A549 (cell line): ENCODE data around the gene TMEM115. TPM values are rescaled to one million over a fixed set of nuclear protein-coding genes. Genes with fewer than 3 reads are reported as not detected.

Source experiments
- ATAC-seq, 2 experiments: fragments of 200-7000 bp in 1 of 2; fragments of >200 bp in 1 of 2; cut with Nextera tagmentation in 1 of 2; cut with Tn5 transposase in 1 of 2; 3 replicates each; pipeline versions ENCODE4 v1.8.0 to v1.9.1; 2018 to 2020; ENCODE audit warnings: mild to moderate bottlenecking in 1 of 2, moderate library complexity in 1 of 2
- CTCF ChIA-PET: fragments of 300-600 bp; sonication (Branson Sonifier 250); formaldehyde crosslinking; extraction: SDS; loops from one replicate; lab custom pipeline; 2021; ENCODE audit warnings: antibody characterized with exemption, inconsistent platforms; lab: Yijun Ruan, JAX
- POLR2A ChIA-PET: fragments of 350-600 bp; formaldehyde crosslinking; extraction: SDS; loops from one replicate; lab custom pipeline; 2021; ENCODE audit warnings: antibody characterized with exemption, inconsistent platforms; lab: Yijun Ruan, JAX
- DNase-seq, 2 experiments: peaks; one replicate each; pipeline versions ENCODE4 v3.0.0 to v3.0.0-alpha.2; 2011 to 2016; ENCODE audit warnings: low read depth in 1 of 2, low spot score in 1 of 2
- FAIRE-seq: peaks from 2 replicates; lab custom pipeline; 2011; peaks lifted over from hg19 to GRCh38; lab: Jason Lieb, UNC
- H3K27ac ChIP-seq, 2 experiments: fragments of >200 bp; sonication (Bioruptor Twin); formaldehyde crosslinking; 3 replicates each; pipeline ENCODE4 v1.5.1; 2016 to 2017
- H3K4me1 ChIP-seq: fragments of >200 bp; sonication (Bioruptor Twin); formaldehyde crosslinking; 3 replicates; pipeline ENCODE4 v1.6.1; 2016
- H3K4me2 ChIP-seq: fragments of >200 bp; sonication (Bioruptor Twin); formaldehyde crosslinking; 3 replicates; pipeline ENCODE4 v1.6.1; 2016
- H3K4me3 ChIP-seq: fragments of >200 bp; sonication (Bioruptor Twin); formaldehyde crosslinking; 3 replicates; pipeline ENCODE4 v1.5.1; 2016
- H3K9me3 ChIP-seq: fragments of >200 bp; sonication (Bioruptor Twin); formaldehyde crosslinking; 3 replicates; pipeline ENCODE4 v1.6.1; 2016
- BCL3 ChIP-seq: fragments of >200 bp; sonication (Bioruptor Twin); formaldehyde crosslinking; IDR thresholded peaks from 3 replicates; pipeline ENCODE4 v1.6.1; 2016
- BHLHE40 ChIP-seq: IDR thresholded peaks from 2 replicates; pipeline ENCODE4 v1.6.1; 2012; ENCODE audit warnings: low read depth, low read length, inconsistent platforms
- CBX8 ChIP-seq: fragments of 200-600 bp; sonication (generic); IDR thresholded peaks from 2 replicates; pipeline ENCODE4 v1.6.1; 2016
- ELK1 ChIP-seq: fragments of 150-350 bp; IDR thresholded peaks from 2 replicates; pipeline ENCODE4 v1.6.1; 2014; ENCODE audit warnings: low read depth, mild to moderate bottlenecking, low read length
- FOSB ChIP-seq: fragments of 250-450 bp; sonication (Bioruptor Pico); IDR thresholded peaks from 2 replicates; pipeline ENCODE4 v1.5.0; 2020; ENCODE audit warnings: mild to moderate bottlenecking, moderate library complexity
- HDAC2 ChIP-seq: fragments of 200-600 bp; sonication (generic); IDR thresholded peaks from 2 replicates; pipeline ENCODE4 v1.6.1; 2016
- HES2 ChIP-seq: fragments of >200 bp; sonication (Bioruptor Twin); formaldehyde crosslinking; IDR thresholded peaks from 2 replicates; pipeline ENCODE4 v1.6.1; 2016
- HOXA7 ChIP-seq: fragments of 250-450 bp; sonication (Bioruptor Pico); IDR thresholded peaks from 2 replicates; pipeline ENCODE4 v1.5.0; 2020; ENCODE audit warnings: mild to moderate bottlenecking, moderate library complexity
- HOXB13 ChIP-seq: fragments of 250-450 bp; sonication (Bioruptor Pico); IDR thresholded peaks from 2 replicates; pipeline ENCODE4 v1.5.0; 2020; ENCODE audit warnings: low read depth, mild to moderate bottlenecking, moderate library complexity
- JUN ChIP-seq, 2 experiments: fragments of >200 bp; sonication (Bioruptor Twin); formaldehyde crosslinking; IDR thresholded peaks; 2 replicates in 1 of 2; 3 replicates in 1 of 2; pipeline ENCODE4 v1.6.1; 2016 to 2017
- MAFK ChIP-seq: fragments of 450-650 bp; IDR thresholded peaks from 2 replicates; pipeline ENCODE4 v1.6.1; 2014; ENCODE audit not compliant: partially characterized antibody
- NFE2L2 ChIP-seq: fragments of 150-350 bp; conservative IDR thresholded peaks from 2 replicates; pipeline ENCODE4 v1.6.1; 2014; ENCODE audit warnings: low read length
- NPAS2 ChIP-seq: fragments of 250-450 bp; sonication (Bioruptor Pico); IDR thresholded peaks from 2 replicates; pipeline ENCODE4 v1.8.0; 2022; ENCODE audit warnings: mild to moderate bottlenecking, moderate library complexity, borderline replicate concordance
- POLR2A ChIP-seq: IDR thresholded peaks from 2 replicates; pipeline ENCODE4 v1.6.1; 2012; ENCODE audit warnings: mild to moderate bottlenecking, low read length
- RAD21 ChIP-seq, 2 experiments: fragments of >200 bp in 1 of 2; sonication (Bioruptor Twin) in 1 of 2; formaldehyde crosslinking in 1 of 2; IDR thresholded peaks in 1 of 2; conservative IDR thresholded peaks in 1 of 2; 2 replicates in 1 of 2; 3 replicates in 1 of 2; pipeline ENCODE4 v1.6.1; 2012 to 2018; ENCODE audit warnings: inconsistent platforms in 1 of 2
- RARB ChIP-seq: fragments of 250-450 bp; sonication (Bioruptor Pico); IDR thresholded peaks from 2 replicates; pipeline ENCODE4 v1.8.0; 2021; ENCODE audit warnings: mild to moderate bottlenecking, moderate library complexity
- TFCP2L1 ChIP-seq: fragments of 250-450 bp; sonication (Bioruptor Pico); IDR thresholded peaks from 2 replicates; pipeline ENCODE4 v1.5.0; 2021; ENCODE audit warnings: mild to moderate bottlenecking
- TP53 ChIP-seq: fragments of 250-450 bp; sonication (Bioruptor Pico); IDR thresholded peaks from 2 replicates; pipeline ENCODE4 v1.5.0; 2021; ENCODE audit warnings: mild to moderate bottlenecking, moderate library complexity
- WGBS: methylation state at CpG from one replicate; pipeline ENCODE4 v1.1.6; 2017; ENCODE audit errors: missing lambda C conversion rate; 5-methylcytosine and 5-hydroxymethylcytosine counted together
- polyA plus RNA-seq, 4 experiments: library from polyadenylated mRNA; depleted of rRNA in 3 of 4; stranded (reverse); fragments of >200 nt; fragmentation: RNase III in 1 of 4; extraction: RNeasy Plus Mini Kit Qiagen cat#74134 plus additional on column Dnase treatment in 1 of 4; gene quantifications; 2 replicates in 3 of 4; 3 replicates in 1 of 4; pipeline ENCODE4 v1.2.3, GENCODE V29; 2011 to 2017
- TF ChIP-seq, protein P1 (sequence below): fragments of >200 bp; sonication (Bioruptor Twin); formaldehyde crosslinking; IDR thresholded peaks from 3 replicates; pipeline ENCODE4 v1.5.1; 2016
- TF ChIP-seq, protein P2 (sequence below): IDR thresholded peaks from 2 replicates; pipeline ENCODE4 v1.6.1; 2012

TMEM115 gene
- polyA plus RNA-seq, 2 of the 4 experiments (the other 2 are of a cell fraction): 17.4 to 26.8 TPM

DNA sequence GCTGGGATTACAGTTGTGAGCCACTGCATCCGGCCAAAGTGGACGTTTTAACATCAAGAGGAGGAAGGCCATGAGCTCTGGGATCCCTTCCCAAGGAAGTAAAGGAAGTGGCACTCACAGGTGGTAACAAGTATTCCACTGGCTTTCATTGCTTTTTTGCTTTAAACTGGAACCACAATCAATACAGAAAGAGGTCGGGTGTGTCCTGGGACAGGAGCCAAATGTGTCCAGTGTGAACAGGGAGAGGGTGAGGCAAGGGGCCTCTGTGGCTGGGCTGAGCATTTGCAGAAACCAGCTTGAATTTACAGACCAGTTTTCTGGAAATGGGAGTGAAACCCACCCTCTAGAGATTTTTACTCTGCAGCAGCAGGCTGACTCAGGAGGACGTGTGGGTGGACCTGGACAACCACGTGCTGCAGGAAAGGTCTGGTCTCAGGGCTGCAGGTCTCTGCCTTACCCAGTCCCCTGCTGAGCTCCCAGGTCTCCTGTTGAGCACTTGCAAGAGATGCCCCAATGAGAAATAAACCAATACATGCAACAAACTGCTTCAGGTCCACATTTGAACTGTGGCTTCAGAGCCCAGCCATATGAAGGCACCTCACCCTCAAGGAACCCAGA lies 42.8 kb upstream of the TMEM115 start:
- Histone ChIP-seq H3K4me2 (no peak overlapping the region), H3K4me1 (no peaks in the 10 kb centered on the region), H3K9me3 (no peaks in the 10 kb centered on the region), H3K4me3 (no peak overlapping the region), H3K27ac (no peak overlapping the region)
- ATAC-seq (no peak), FAIRE-seq (no peak), DNase-seq (no peak)
- ChIA-PET POLR2A (no interaction called here), CTCF (no interaction called here)
- TF ChIP-seq HOXA7 (CRISPR knock-in tag) (no peak), JUN (IDR thresholded peaks at IDR 0.05) (no peak), NPAS2 (CRISPR knock-in tag) (no peak), RARB (CRISPR knock-in tag) (no peak), TFCP2L1 (no peak)
- WGBS: 7% methylated on average over 3 of the region's 5 CpGs

DNA sequence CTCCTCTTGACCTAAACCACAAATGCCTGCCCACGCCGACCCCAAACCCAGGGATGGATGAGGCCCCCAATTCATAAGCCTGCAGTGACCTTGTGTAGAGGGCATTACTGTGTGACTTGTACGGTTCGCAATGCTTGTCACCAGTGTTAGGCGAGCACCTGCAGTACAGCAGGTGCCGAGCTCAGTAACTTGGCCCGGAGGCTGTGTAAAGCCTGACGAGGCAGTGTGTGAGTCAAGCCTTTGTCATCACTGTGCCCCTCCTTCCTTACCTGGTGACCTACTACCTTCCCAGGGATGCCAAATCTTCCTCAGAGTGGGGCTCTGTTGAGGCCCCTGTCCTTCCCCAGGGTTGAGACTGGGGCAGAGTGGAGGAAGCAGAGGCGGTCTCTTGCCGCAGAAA lies 37.2 kb upstream of the TMEM115 start:
- Histone ChIP-seq H3K27ac (no peak overlapping the region), H3K4me3 (no peak overlapping the region), H3K9me3 (no peaks in the 10 kb centered on the region), H3K4me2 (no peak overlapping the region), H3K4me1 (no peaks in the 10 kb centered on the region)
- ChIA-PET POLR2A (no interaction called here), CTCF (no interaction called here)
- DNase-seq (no peak), FAIRE-seq (no peak), ATAC-seq (no peak)
- 15% methylated on average over 4 of the region's 10 CpGs for WGBS
- no peak for TF ChIP-seq CBX8
- TF ChIP-seq BCL3: no peak
- no peak for TF ChIP-seq ELK1
- no peak for TF ChIP-seq BHLHE40
- TF ChIP-seq TP53 (CRISPR knock-in tag): no peak
- no peak for TF ChIP-seq FOSB (CRISPR knock-in tag)
- TF ChIP-seq, protein P1, sequence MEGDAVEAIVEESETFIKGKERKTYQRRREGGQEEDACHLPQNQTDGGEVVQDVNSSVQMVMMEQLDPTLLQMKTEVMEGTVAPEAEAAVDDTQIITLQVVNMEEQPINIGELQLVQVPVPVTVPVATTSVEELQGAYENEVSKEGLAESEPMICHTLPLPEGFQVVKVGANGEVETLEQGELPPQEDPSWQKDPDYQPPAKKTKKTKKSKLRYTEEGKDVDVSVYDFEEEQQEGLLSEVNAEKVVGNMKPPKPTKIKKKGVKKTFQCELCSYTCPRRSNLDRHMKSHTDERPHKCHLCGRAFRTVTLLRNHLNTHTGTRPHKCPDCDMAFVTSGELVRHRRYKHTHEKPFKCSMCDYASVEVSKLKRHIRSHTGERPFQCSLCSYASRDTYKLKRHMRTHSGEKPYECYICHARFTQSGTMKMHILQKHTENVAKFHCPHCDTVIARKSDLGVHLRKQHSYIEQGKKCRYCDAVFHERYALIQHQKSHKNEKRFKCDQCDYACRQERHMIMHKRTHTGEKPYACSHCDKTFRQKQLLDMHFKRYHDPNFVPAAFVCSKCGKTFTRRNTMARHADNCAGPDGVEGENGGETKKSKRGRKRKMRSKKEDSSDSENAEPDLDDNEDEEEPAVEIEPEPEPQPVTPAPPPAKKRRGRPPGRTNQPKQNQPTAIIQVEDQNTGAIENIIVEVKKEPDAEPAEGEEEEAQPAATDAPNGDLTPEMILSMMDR: no peak
- no peak for TF ChIP-seq HOXB13
- TF ChIP-seq, protein P2, sequence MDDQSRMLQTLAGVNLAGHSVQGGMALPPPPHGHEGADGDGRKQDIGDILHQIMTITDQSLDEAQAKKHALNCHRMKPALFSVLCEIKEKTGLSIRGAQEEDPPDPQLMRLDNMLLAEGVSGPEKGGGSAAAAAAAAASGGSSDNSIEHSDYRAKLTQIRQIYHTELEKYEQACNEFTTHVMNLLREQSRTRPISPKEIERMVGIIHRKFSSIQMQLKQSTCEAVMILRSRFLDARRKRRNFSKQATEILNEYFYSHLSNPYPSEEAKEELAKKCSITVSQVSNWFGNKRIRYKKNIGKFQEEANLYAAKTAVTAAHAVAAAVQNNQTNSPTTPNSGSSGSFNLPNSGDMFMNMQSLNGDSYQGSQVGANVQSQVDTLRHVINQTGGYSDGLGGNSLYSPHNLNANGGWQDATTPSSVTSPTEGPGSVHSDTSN: no peak
- TF ChIP-seq NFE2L2: no peak
- no peak for TF ChIP-seq MAFK
- TF ChIP-seq RAD21 (conservative IDR thresholded peaks at IDR 0.05 in 1 of 2, IDR thresholded peaks at IDR 0.05 in 1 of 2): no peak
- no peak for TF ChIP-seq NPAS2 (CRISPR knock-in tag)
- TF ChIP-seq HDAC2: no peak
- no peak for TF ChIP-seq HES2
- TF ChIP-seq POLR2A: no peak
